ENCODE results near the gene RAB13. TPM values are rescaled to one million over a fixed set of nuclear protein-coding genes. Genes with fewer than 3 reads are reported as not detected.
A peak's percentile ranks its signal among the peaks of the same experiment; 100 is the strongest.

RAB13 gene
- total RNA-seq, 1 experiment from 2014 or later = 73.6 TPM

- no TSS peak for BruUV-seq (replicated peaks)
- H3K27me3 ChIP-seq (ENCODE audit: insufficient read depth, low read depth) = no peaks in the 10 kb centered on the region
- H3K79me2 ChIP-seq (ENCODE audit: low read depth) = peaks cover 19% of the 10 kb centered on the region
- H3K4me1 ChIP-seq (replicated peaks; ENCODE audit: insufficient read depth) = peaks cover 10% of the 10 kb centered on the region; the same call in 1 of the 2 replicates
- H3F3A ChIP-seq (ENCODE audit: insufficient read depth, low read depth) = peaks cover 9% of the 10 kb centered on the region; the same call in 1 of the 2 replicates
- H3K4me2 ChIP-seq = peak overlapping the region; percentile 98; the same call in 1 of the 2 replicates
- POLR2A ChIA-PET (ENCODE audit: unreplicated experiment) = no interaction called here
- H3K4me3 ChIP-seq = no peak overlapping the region
- no peaks in the 10 kb centered on the region; the same call in 1 of the 2 replicates for H4K20me1 ChIP-seq (ENCODE audit: insufficient read depth)
- no peak overlapping the region for H2AFZ ChIP-seq
- H3K36me3 ChIP-seq (ENCODE audit: low read depth) = 0 out of 2 replicates have a peak, but pooled peaks cover 3% of the 10 kb centered on the region
- CTCF ChIA-PET = interaction anchor here (0.8 kb wide), 1 partner anchor 579 kb away, joined by 3 read pairs; no protein-coding TSS in a partner anchor
- H3K9me2 ChIP-seq (ENCODE audit: insufficient read depth) = no peaks in the 10 kb centered on the region
- no peak for DNase-seq
- no peak for TF ChIP-seq CTCF (conservative IDR thresholded peaks at IDR 0.05)
- TF ChIP-seq EZH2 (IDR thresholded peaks at IDR 0.05; ENCODE audit: low read depth) = no peak
- H3K27ac ChIP-seq = no peak overlapping the region
- H3K9me3 ChIP-seq (ENCODE audit: insufficient read depth, low read depth) = no peaks in the 10 kb centered on the region
- intact Hi-C loops (cut with micrococcal nuclease; ENCODE audit: unreplicated experiment) = no loop called here
These were observed 41.9 kb downstream of the RAB13 start for GRCh38 chr1:153944005-153944826.

GRCh38 chr1:153942766-153943549 is 43.2 kb downstream of the RAB13 start:
- Histone ChIP-seq H3K79me2 (ENCODE audit: low read depth) (peaks cover 19% of the 10 kb centered on the region), H4K20me1 (ENCODE audit: insufficient read depth) (no peaks in the 10 kb centered on the region; the same call in 1 of the 2 replicates), H3K36me3 (ENCODE audit: low read depth) (0 out of 2 replicates have a peak, but pooled peaks cover 3% of the 10 kb centered on the region), H3K4me3 (no peak overlapping the region), H3K27ac (no peak overlapping the region), H3K9me3 (ENCODE audit: insufficient read depth, low read depth) (no peaks in the 10 kb centered on the region), H3K4me2 (no peak overlapping the region), H3K9me2 (ENCODE audit: insufficient read depth) (no peaks in the 10 kb centered on the region), H3K4me1 (replicated peaks; ENCODE audit: insufficient read depth) (peaks cover 10% of the 10 kb centered on the region; the same call in 1 of the 2 replicates), H3F3A (ENCODE audit: insufficient read depth, low read depth) (peaks cover 6% of the 10 kb centered on the region; the same call in 1 of the 2 replicates), H3K27me3 (ENCODE audit: insufficient read depth, low read depth) (no peaks in the 10 kb centered on the region), H2AFZ (no peak overlapping the region)
- BruUV-seq (replicated peaks) = no TSS peak
- intact Hi-C loops (cut with micrococcal nuclease; ENCODE audit: unreplicated experiment) = no loop called here
- TF ChIP-seq EZH2 (IDR thresholded peaks at IDR 0.05; ENCODE audit: low read depth) (no peak), CTCF (conservative IDR thresholded peaks at IDR 0.05) (no peak)
- DNase-seq = no peak
- ChIA-PET CTCF (interaction anchor here (0.7 kb wide), 1 partner anchor 45 kb away, joined by 4 read pairs; no protein-coding TSS in a partner anchor), POLR2A (ENCODE audit: unreplicated experiment) (interaction anchor here (0.6 kb wide), 1 partner anchor 48 kb away, joined by 4 read pairs; the partner anchor contains the start of gene RPS27)
